Measurements from ENCODE around the gene DIABLO. TPM values are rescaled to one million over a fixed set of nuclear protein-coding genes. Genes with fewer than 3 reads are reported as not detected.
"Not testable (repeated sequence)": the region's sequence is repeated elsewhere in the genome, so short reads cannot be mapped to it uniquely, and the experiment has no call there.

Gene DIABLO
- total RNA-seq, 1 experiment from 2014 or later: 60.1 TPM

DNA sequence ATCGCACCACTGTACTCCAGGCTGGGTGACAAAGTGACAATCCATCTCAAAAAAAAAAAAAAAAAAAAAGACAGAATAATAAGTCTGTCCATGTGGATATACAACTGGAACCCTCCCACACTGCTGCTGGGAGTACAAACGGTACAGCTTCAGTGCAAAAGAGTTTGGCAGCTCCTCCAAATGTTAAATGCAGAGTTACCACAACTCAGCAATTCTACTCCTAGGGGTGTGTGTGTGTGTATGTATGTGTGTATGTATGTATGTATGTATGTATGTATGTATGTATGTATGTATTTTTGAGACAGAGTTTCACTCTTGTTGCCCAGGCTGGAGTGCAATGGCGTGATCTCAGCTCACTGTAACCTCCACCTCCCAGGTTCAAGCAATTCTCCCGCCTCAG lies 33.1 kb upstream of the DIABLO start:
- H3K4me3 ChIP-seq (replicated peaks in 1 of 2; ENCODE audit: low read depth in 1 of 2, low read length in 2 of 2); H3K4me1 ChIP-seq (ENCODE audit: control insufficient read depth in 1 of 2, insufficient read depth in 2 of 2, low read length in 2 of 2); H3K9ac ChIP-seq (ENCODE audit: low read length); BruUV-seq (replicated peaks); POLR2A ChIA-PET; ATAC-seq; H3K36me3 ChIP-seq (ENCODE audit: control insufficient read depth in 1 of 2, insufficient read depth in 2 of 2, low read length in 2 of 2); H4K20me1 ChIP-seq (ENCODE audit: insufficient read depth); H3K27ac ChIP-seq (ENCODE audit: low read depth, low read length); RAD21 ChIA-PET (ENCODE audit: low non-redundant PET in 1 of 2, low total read pairs in 2 of 2, uncharacterized antibody in 2 of 2, unreplicated experiment in 2 of 2); H3K4me2 ChIP-seq (ENCODE audit: low read length); DNase-seq (ENCODE audit: low read depth, low spot score); H3K9me2 ChIP-seq (ENCODE audit: insufficient read depth); H3K27me3 ChIP-seq (ENCODE audit: insufficient read depth, low read length); H3K9me3 ChIP-seq (ENCODE audit: control insufficient read depth in 1 of 2, insufficient read depth in 1 of 2, low read depth in 1 of 2, low read length in 2 of 2); H3K79me2 ChIP-seq (ENCODE audit: insufficient read depth, low read length); intact Hi-C loops (cut with micrococcal nuclease); CTCF ChIA-PET; H2AFZ ChIP-seq (ENCODE audit: low read depth, low read length, poor library complexity, severe bottlenecking): not testable (repeated sequence)

DNA sequence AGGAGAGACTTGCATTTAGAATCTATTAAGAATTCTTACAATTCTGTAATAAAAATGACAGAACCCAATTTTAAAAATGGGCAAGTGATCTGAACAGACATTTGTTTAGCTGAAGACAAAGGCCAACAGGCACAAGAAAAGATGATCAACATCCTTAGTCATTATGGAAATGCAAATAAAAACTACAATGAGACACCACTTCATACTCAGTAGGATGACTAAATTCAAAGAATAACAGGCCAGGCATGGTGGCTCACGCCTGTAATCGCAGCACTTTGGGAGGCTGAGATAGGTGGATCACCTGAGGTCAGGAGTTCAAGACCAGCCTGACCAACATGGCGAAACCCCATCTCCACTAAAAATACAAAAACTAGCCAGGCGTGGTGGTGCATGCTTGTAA lies 32.6 kb upstream of the DIABLO start:
- H3K4me1 ChIP-seq (ENCODE audit: control insufficient read depth in 1 of 2, insufficient read depth in 2 of 2, low read length in 2 of 2); RAD21 ChIA-PET (ENCODE audit: low non-redundant PET in 1 of 2, low total read pairs in 2 of 2, uncharacterized antibody in 2 of 2, unreplicated experiment in 2 of 2); H3K36me3 ChIP-seq (ENCODE audit: control insufficient read depth in 1 of 2, insufficient read depth in 2 of 2, low read length in 2 of 2); H3K79me2 ChIP-seq (ENCODE audit: insufficient read depth, low read length); ATAC-seq; H3K27ac ChIP-seq (ENCODE audit: low read depth, low read length); H3K9me2 ChIP-seq (ENCODE audit: insufficient read depth); H3K4me3 ChIP-seq (replicated peaks in 1 of 2; ENCODE audit: low read depth in 1 of 2, low read length in 2 of 2); POLR2A ChIA-PET; DNase-seq (ENCODE audit: low read depth, low spot score); H3K4me2 ChIP-seq (ENCODE audit: low read length); H3K9ac ChIP-seq (ENCODE audit: low read length); H3K9me3 ChIP-seq (ENCODE audit: control insufficient read depth in 1 of 2, insufficient read depth in 1 of 2, low read depth in 1 of 2, low read length in 2 of 2); H2AFZ ChIP-seq (ENCODE audit: low read depth, low read length, poor library complexity, severe bottlenecking); H3K27me3 ChIP-seq (ENCODE audit: insufficient read depth, low read length); CTCF ChIA-PET; BruUV-seq (replicated peaks); H4K20me1 ChIP-seq (ENCODE audit: insufficient read depth); intact Hi-C loops (cut with micrococcal nuclease): not testable (repeated sequence)

DNA sequence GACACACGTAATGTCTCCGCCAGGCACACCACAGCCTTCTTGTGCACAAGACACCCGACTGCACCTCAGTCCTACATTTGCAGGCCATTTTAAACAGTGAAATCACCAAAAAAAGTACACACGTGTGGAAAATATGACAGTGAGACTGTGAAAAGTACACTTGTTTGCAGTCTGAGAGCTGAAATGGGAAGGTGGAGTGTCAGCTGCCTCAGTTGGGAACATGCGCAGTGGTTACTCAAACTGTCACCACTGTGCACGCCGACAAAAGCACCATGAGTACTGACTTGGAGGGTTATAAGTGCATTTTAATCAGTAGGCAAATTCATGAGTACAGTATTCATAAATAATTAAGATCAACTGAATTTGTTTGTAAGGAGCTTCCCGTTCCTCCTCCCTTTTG lies 24.7 kb upstream of the DIABLO start:
- no peaks in the 10 kb centered on the region; the same call in 1 of the 2 replicates for H3K79me2 ChIP-seq (ENCODE audit: insufficient read depth, low read length)
- intact Hi-C loops (cut with micrococcal nuclease): no loop called here
- POLR2A ChIA-PET: no interaction called here
- H3K4me3 ChIP-seq (replicated peaks in 1 of 2; ENCODE audit: low read depth in 1 of 2, low read length in 2 of 2): no peak overlapping the region
- RAD21 ChIA-PET (ENCODE audit: low non-redundant PET in 1 of 2, low total read pairs in 2 of 2, uncharacterized antibody in 2 of 2, unreplicated experiment in 2 of 2): no interaction called here
- H3K27ac ChIP-seq (ENCODE audit: low read depth, low read length): no peak overlapping the region
- no peaks in the 10 kb centered on the region for H3K9me2 ChIP-seq (ENCODE audit: insufficient read depth)
- ATAC-seq: no peak
- no peaks in the 10 kb centered on the region for H3K4me1 ChIP-seq (ENCODE audit: control insufficient read depth in 1 of 2, insufficient read depth in 2 of 2, low read length in 2 of 2)
- no peak overlapping the region for H2AFZ ChIP-seq (ENCODE audit: low read depth, low read length, poor library complexity, severe bottlenecking)
- H4K20me1 ChIP-seq (ENCODE audit: insufficient read depth): no peaks in the 10 kb centered on the region
- DNase-seq (ENCODE audit: low read depth, low spot score): no peak
- H3K36me3 ChIP-seq (ENCODE audit: control insufficient read depth in 1 of 2, insufficient read depth in 2 of 2, low read length in 2 of 2): no peaks in the 10 kb centered on the region; a peak in 1 of 4 replicates
- no peaks in the 10 kb centered on the region for H3K27me3 ChIP-seq (ENCODE audit: insufficient read depth, low read length)
- TF ChIP-seq SIN3A (IDR thresholded peaks at IDR 0.05; ENCODE audit: low read depth): no peak
- TF ChIP-seq JUND (IDR thresholded peaks at IDR 0.05): no peak
- TF ChIP-seq ZFX (IDR thresholded peaks at IDR 0.05): no peak
- TF ChIP-seq CBX3 (IDR thresholded peaks at IDR 0.05; ENCODE audit: low read depth): no peak
- no peaks in the 10 kb centered on the region for H3K9me3 ChIP-seq (ENCODE audit: control insufficient read depth in 1 of 2, insufficient read depth in 1 of 2, low read depth in 1 of 2, low read length in 2 of 2)
- no peak overlapping the region for H3K9ac ChIP-seq (ENCODE audit: low read length)
- CTCF ChIA-PET: no interaction called here
- H3K4me2 ChIP-seq (ENCODE audit: low read length): no peak overlapping the region
- no TSS peak for BruUV-seq (replicated peaks)

All from HCT116 (cell line).